OCI-LY1 (cell line): ENCODE results near the gene SYT5.

ENCODE experiments used
- H2AFZ ChIP-seq: fragments of 200-600 bp; sonication (generic), shearing (Covaris generic); 2 replicates; pipeline ENCODE4 v1.6.0; 2014; ENCODE audit warnings: antibody characterized with exemption, mild to moderate bottlenecking, low read length
- H3F3A ChIP-seq: fragments of 200-600 bp; sonication (generic), shearing (Covaris generic); 2 replicates; pipeline ENCODE4 v1.6.0; 2014; ENCODE audit warnings: mild to moderate bottlenecking, antibody characterized with exemption, low read length, moderate library complexity; ENCODE audit not compliant: insufficient read depth
- H3K27ac ChIP-seq: fragments of 200-600 bp; sonication (generic); 2 replicates; pipeline ENCODE4 v1.5.1; 2014; ENCODE audit warnings: low read length, mixed run types, mild to moderate bottlenecking, low read depth; ENCODE audit not compliant: poor library complexity, severe bottlenecking
- H3K27me3 ChIP-seq: fragments of 200-600 bp; sonication (generic); 2 replicates; pipeline ENCODE4 v1.6.0; 2014; ENCODE audit warnings: antibody characterized with exemption, mild to moderate bottlenecking, low read length, moderate library complexity; ENCODE audit not compliant: insufficient read depth
- H3K36me3 ChIP-seq: fragments of 200-600 bp; sonication (generic); 2 replicates; pipeline ENCODE4 v1.6.1; 2014; ENCODE audit warnings: mild to moderate bottlenecking, antibody characterized with exemption, low read length, moderate library complexity, mixed read lengths; ENCODE audit not compliant: insufficient read depth
- H3K4me1 ChIP-seq: fragments of 200-600 bp; sonication (generic); 2 replicates; pipeline ENCODE4 v1.5.1; 2014; ENCODE audit warnings: mild to moderate bottlenecking, low read length, moderate library complexity; ENCODE audit not compliant: insufficient read depth, severe bottlenecking
- H3K4me2 ChIP-seq: fragments of 200-600 bp; sonication (generic), shearing (Covaris generic); 2 replicates; pipeline ENCODE4 v1.6.1; 2014; ENCODE audit warnings: low read length
- H3K4me3 ChIP-seq: fragments of 200-600 bp; sonication (generic); 2 replicates; pipeline ENCODE4 v1.5.1; 2014; ENCODE audit warnings: low read length, low read depth, mild to moderate bottlenecking, mixed read lengths; ENCODE audit not compliant: poor library complexity, severe bottlenecking
- H3K79me2 ChIP-seq: fragments of 200-600 bp; shearing (Covaris generic); 2 replicates; pipeline ENCODE4 v1.6.1; 2016; ENCODE audit warnings: mixed run types, low read length, mixed read lengths; ENCODE audit not compliant: insufficient read depth
- H3K9ac ChIP-seq: fragments of 200-600 bp; sonication (generic), shearing (Covaris generic); 2 replicates; pipeline ENCODE4 v1.6.1; 2014; ENCODE audit warnings: mild to moderate bottlenecking, low read length, mixed read lengths
- H3K9me2 ChIP-seq: fragments of 200-600 bp; sonication (generic), shearing (Covaris generic); 2 replicates; pipeline ENCODE4 v1.6.1; 2014; ENCODE audit warnings: low read depth, mild to moderate bottlenecking, low read length, mixed read lengths
- H3K9me3 ChIP-seq: fragments of 200-600 bp; shearing (Covaris generic); 2 replicates; pipeline ENCODE4 v1.6.1; 2014; ENCODE audit warnings: low read length, mixed read lengths
- H4K20me1 ChIP-seq: fragments of 200-600 bp; sonication (generic), shearing (Covaris generic); 2 replicates; pipeline ENCODE4 v1.6.0; 2016; ENCODE audit warnings: mild to moderate bottlenecking, low read length; ENCODE audit not compliant: insufficient read depth
- CTCF ChIP-seq: fragments of 200-600 bp; sonication (generic), shearing (Covaris generic); IDR thresholded peaks from 2 replicates; pipeline ENCODE4 v1.5.1; 2017; ENCODE audit warnings: mild to moderate bottlenecking, antibody characterized with exemption, low read length, moderate library complexity, mixed read lengths
- EZH2 ChIP-seq: fragments of 200-600 bp; sonication (generic), shearing (Covaris generic); IDR thresholded peaks from 2 replicates; pipeline ENCODE4 v1.8.0; 2017; ENCODE audit warnings: borderline replicate concordance, mixed run types, mild to moderate bottlenecking, antibody characterized with exemption, low read length, moderate library complexity, mixed read lengths

The SYT5 gene

DNA sequence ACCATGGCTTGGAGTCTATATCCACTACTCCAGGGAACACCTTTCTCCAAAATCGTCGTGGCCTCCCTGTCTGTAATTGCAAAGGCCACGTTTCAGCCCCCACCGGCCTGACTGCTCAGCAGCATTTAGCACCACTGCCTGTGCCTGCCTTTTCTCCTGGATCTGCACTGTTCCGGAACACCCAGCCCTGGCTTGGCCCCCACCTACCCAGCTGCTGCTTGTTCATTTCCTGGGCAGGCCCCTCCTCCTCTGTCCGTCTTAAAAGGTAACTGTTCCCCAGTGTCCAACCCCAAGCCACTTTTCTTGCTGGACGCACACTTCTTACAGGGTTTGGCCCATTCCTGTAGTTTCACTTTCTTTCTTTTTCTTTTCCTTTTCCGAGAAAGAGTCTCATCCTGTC, 8.5 kb upstream of the SYT5 start:
- Histone ChIP-seq H3K27ac (no peak overlapping the region), H3K36me3 (no peaks in the 10 kb centered on the region)

DNA sequence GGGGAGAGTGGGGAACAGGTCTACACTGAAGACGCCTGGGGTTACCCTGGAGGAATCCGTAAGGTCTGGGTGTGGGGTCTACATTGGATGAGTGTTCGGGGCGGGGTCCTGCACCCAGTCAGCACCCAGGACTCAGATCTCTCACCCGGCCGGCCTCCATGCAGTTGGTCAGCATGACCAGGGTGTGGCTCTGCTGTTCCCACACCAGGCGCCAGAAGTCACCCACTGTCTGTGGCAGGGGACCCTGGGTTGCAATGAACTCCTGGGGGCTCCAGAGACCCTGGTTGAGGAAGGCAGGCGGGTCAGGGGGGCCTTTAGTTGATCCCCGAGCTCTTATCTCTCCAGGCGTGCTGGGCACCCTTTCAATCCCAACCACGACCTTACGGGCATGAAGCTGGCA, 6.0 kb upstream of the SYT5 start:
- Histone ChIP-seq H4K20me1 (no peaks in the 10 kb centered on the region), H3K4me2 (no peak overlapping the region), H3K9ac (no peak overlapping the region), H3K9me3 (no peaks in the 10 kb centered on the region), H3K27me3 (no peaks in the 10 kb centered on the region; the same call in 1 of the 2 replicates), H3K9me2 (no peaks in the 10 kb centered on the region), H3K36me3 (no peaks in the 10 kb centered on the region), H3K79me2 (no peaks in the 10 kb centered on the region), H3F3A (no peaks in the 10 kb centered on the region), H3K4me3 (no peak overlapping the region), H3K4me1 (no peaks in the 10 kb centered on the region), H3K27ac (no peak overlapping the region), H2AFZ (no peak overlapping the region)
- no peak for TF ChIP-seq CTCF
- no peak for TF ChIP-seq EZH2

More for the DNA sequence above, 8.5 kb upstream of the SYT5 start:
- Histone ChIP-seq H3K4me3 (no peak overlapping the region), H3K27me3 (no peaks in the 10 kb centered on the region; the same call in 1 of the 2 replicates), H3K9ac (no peak overlapping the region), H4K20me1 (no peaks in the 10 kb centered on the region), H3K4me2 (no peak overlapping the region), H3K9me3 (no peaks in the 10 kb centered on the region), H3K9me2 (no peaks in the 10 kb centered on the region), H2AFZ (no peak overlapping the region), H3K79me2 (no peaks in the 10 kb centered on the region), H3F3A (no peaks in the 10 kb centered on the region), H3K4me1 (no peaks in the 10 kb centered on the region)
- TF ChIP-seq EZH2 (no peak), CTCF (no peak)

- H3K27me3 ChIP-seq: no peaks in the 10 kb centered on the region; the same call in 1 of the 2 replicates
- H3K27ac ChIP-seq: no peak overlapping the region
- H3K79me2 ChIP-seq: no peaks in the 10 kb centered on the region
- no peak overlapping the region for H2AFZ ChIP-seq
- H3K9me2 ChIP-seq: no peaks in the 10 kb centered on the region
- no peaks in the 10 kb centered on the region for H3F3A ChIP-seq
- H3K9me3 ChIP-seq: no peaks in the 10 kb centered on the region
- no peaks in the 10 kb centered on the region for H4K20me1 ChIP-seq
- no peak for TF ChIP-seq CTCF
- TF ChIP-seq EZH2: no peak
- H3K4me1 ChIP-seq: peaks cover 16% of the 10 kb centered on the region
- no peak overlapping the region for H3K9ac ChIP-seq
- H3K36me3 ChIP-seq: no peaks in the 10 kb centered on the region
- H3K4me2 ChIP-seq: no peak overlapping the region
- H3K4me3 ChIP-seq: no peak overlapping the region
Measured at GRCh38 chr19:55181740-55182139, 1.7 kb upstream of the SYT5 start.
